Testis (tissue), 3 donors: Measurements from ENCODE around the gene COPB2. TPM values are rescaled to one million over a fixed set of nuclear protein-coding genes. Genes with fewer than 3 reads are reported as not detected.

Source experiments
- DNase-seq: peaks from one replicate; pipeline ENCODE4 v3.0.0-alpha.2; 2019
- H3K27ac ChIP-seq, 2 donors: fragments of 200-600 bp; sonication (generic); one replicate each; pipeline ENCODE4 v1.5.1; 2019
- H3K27me3 ChIP-seq: fragments of 200-600 bp; sonication (generic); one replicate; pipeline ENCODE4 v1.5.1; 2019
- H3K36me3 ChIP-seq: fragments of 200-600 bp; sonication (generic); one replicate; pipeline ENCODE4 v1.5.1; 2017; ENCODE audit warnings: low read depth; ENCODE audit errors: missing control alignments
- H3K4me1 ChIP-seq: fragments of 200-600 bp; sonication (generic); one replicate; pipeline ENCODE4 v1.5.1; 2019
- H3K4me3 ChIP-seq, 2 donors: fragments of 200-600 bp; sonication (generic); one replicate each; pipeline ENCODE4 v1.5.1; 2017 to 2019
- H3K9me3 ChIP-seq: fragments of 200-600 bp; sonication (generic); one replicate; pipeline ENCODE4 v1.5.1; 2017
- CTCF ChIP-seq, 3 experiments: fragments of 450-650 bp in 2 of 3; fragments of 200-600 bp in 1 of 3; sonication (generic) in 1 of 3; IDR thresholded peaks; one replicate each; pipeline ENCODE4 v1.5.1; 2016 to 2019; ENCODE audit warnings: antibody characterized with exemption in 3 of 3, mild to moderate bottlenecking in 2 of 3, moderate library complexity in 1 of 3
- POLR2A ChIP-seq: fragments of 450-650 bp; IDR thresholded peaks from one replicate; pipeline ENCODE4 v1.6.1; 2017; ENCODE audit warnings: antibody characterized with exemption, mild to moderate bottlenecking, moderate library complexity
- WGBS, 2 donors: methylation state at CpG; one replicate each; pipeline ENCODE4 v1.1.5; 2018; 5-methylcytosine and 5-hydroxymethylcytosine counted together
- intact Hi-C: fragments of 100-400 bp; cut with DNase I; formaldehyde crosslinking; loops from one replicate; pipeline ENCODE4 v1.15.1; 2023; ENCODE audit warnings: low total_unique reads
- polyA plus RNA-seq: library from polyadenylated mRNA; stranded (reverse); fragments of 350-450 nt; fragmentation: Illumina TruSeq; extraction: RNeasy Lipid Tissue Mini Kit (QIAGEN cat#74804); gene quantifications from one replicate; pipeline ENCODE4 v1.2.3, GENCODE V29; 2014; ENCODE audit warnings: low read depth, low replicate concordance; ENCODE audit not compliant: insufficient read depth
- total RNA-seq, 2 donors: library from RNA; depleted of rRNA; stranded (reverse); fragments of >200 nt; gene quantifications; one replicate each; pipeline ENCODE4 v1.2.3, GENCODE V29; 2016

Gene COPB2
- total and polyA plus RNA-seq, 3 donors from 2014 or later, result 63.5 to 76.5 (median 73.8) TPM

DNA sequence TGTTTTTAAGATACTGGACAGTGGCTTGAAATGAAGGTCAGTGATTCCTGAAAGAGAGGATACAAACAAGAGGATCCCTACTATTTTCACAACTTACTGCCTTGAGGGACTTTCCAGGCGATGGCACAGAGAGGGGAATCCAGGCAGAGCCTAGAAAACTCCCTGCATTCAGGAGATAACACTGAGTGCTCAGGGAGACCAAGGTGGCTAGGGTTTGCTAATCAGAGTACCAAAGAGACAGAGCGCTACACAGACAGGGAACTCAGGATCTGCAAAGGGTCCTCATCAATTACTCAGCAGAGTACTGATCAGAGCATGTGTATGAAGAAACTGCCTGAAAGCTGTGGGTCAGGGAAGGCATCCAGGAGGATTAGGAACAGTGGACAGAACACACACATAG is 57.4 kb downstream of the COPB2 start:
- intact Hi-C loops, result no loop called here
- H3K27me3 ChIP-seq, result no peaks in the 10 kb centered on the region
- no peak for TF ChIP-seq CTCF (IDR thresholded peaks at IDR 0.05)
- TF ChIP-seq POLR2A, result no peak
- H3K4me1 ChIP-seq, result peaks cover 3% of the 10 kb centered on the region
- no peaks in the 10 kb centered on the region for H3K36me3 ChIP-seq
- no peak overlapping the region for H3K4me3 ChIP-seq
- no peak for DNase-seq
- H3K27ac ChIP-seq, result no peak overlapping the region
- no peaks in the 10 kb centered on the region for H3K9me3 ChIP-seq
- 63 to 83% methylated on average over 2 of the region's 2 CpGs for WGBS, 2 donors

- H3K36me3 ChIP-seq, result no peaks in the 10 kb centered on the region
- intact Hi-C loops, result loop anchor here (10.0 kb wide), 1 partner anchor 215 kb away; no protein-coding TSS in a partner anchor
- H3K4me1 ChIP-seq, result peaks cover 3% of the 10 kb centered on the region
- H3K27me3 ChIP-seq, result no peaks in the 10 kb centered on the region
- TF ChIP-seq CTCF (IDR thresholded peaks at IDR 0.05), result peak; percentile 87 to 96 (median 95)
- TF ChIP-seq POLR2A, result no peak
- 8 to 9% methylated on average over 15 to 22 of the region's 25 CpGs for WGBS, 2 donors
- no peak overlapping the region for H3K4me3 ChIP-seq
- H3K27ac ChIP-seq, result no peak overlapping the region
- DNase-seq, result peak; percentile 91
- no peaks in the 10 kb centered on the region for H3K9me3 ChIP-seq
Observed at GRCh38 chr3:139329364-139329850, 60.0 kb downstream of the COPB2 start.

DNA sequence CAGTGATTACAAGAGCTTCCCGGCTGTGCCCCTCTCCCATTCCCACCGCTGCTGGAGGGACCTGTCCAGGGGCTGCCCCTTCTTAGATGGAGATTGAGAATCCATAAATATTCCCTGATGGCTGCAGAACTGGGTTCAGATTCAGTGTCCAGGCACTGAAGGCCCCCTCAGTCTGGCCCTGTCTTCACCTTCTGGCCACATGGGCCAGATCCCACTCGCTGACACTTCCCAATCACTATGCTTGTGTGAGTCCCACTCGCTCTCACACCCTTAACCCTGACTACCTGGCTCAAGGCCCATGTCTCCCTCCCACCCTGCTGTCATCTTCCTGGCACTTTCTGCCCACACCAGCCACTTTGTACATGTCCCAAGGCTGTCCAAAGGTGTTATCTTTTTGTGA is 61.1 kb downstream of the COPB2 start:
- 79 to 85% methylated on average over 4 of the region's 4 CpGs for WGBS, 2 donors
- no peak overlapping the region for H3K4me3 ChIP-seq
- H3K36me3 ChIP-seq, result no peaks in the 10 kb centered on the region
- no peaks in the 10 kb centered on the region for H3K27me3 ChIP-seq
- no peak for DNase-seq
- no peak overlapping the region for H3K27ac ChIP-seq
- TF ChIP-seq POLR2A, result no peak
- TF ChIP-seq CTCF (IDR thresholded peaks at IDR 0.05), result no peak
- no peaks in the 10 kb centered on the region for H3K9me3 ChIP-seq
- peaks cover 3% of the 10 kb centered on the region for H3K4me1 ChIP-seq
- intact Hi-C loops, result loop anchor here (10.0 kb wide), 1 partner anchor 214 kb away; no protein-coding TSS in a partner anchor

GRCh38 chr3:139327861-139328260 is 61.6 kb downstream of the COPB2 start:
- Histone ChIP-seq H3K27ac (no peak overlapping the region), H3K4me1 (peaks cover 3% of the 10 kb centered on the region), H3K27me3 (no peaks in the 10 kb centered on the region), H3K36me3 (no peaks in the 10 kb centered on the region), H3K4me3 (no peak overlapping the region), H3K9me3 (no peaks in the 10 kb centered on the region)
- intact Hi-C loops, result loop anchor here (10.0 kb wide), 1 partner anchor 213 kb away; no protein-coding TSS in a partner anchor
- no peak for DNase-seq
- TF ChIP-seq POLR2A, result no peak
- TF ChIP-seq CTCF (IDR thresholded peaks at IDR 0.05), result no peak
- 78 to 89% methylated on average over 3 to 8 of the region's 8 CpGs for WGBS, 2 donors

- H3K36me3 ChIP-seq, result no peaks in the 10 kb centered on the region
- H3K4me1 ChIP-seq, result peaks cover 3% of the 10 kb centered on the region
- intact Hi-C loops, result loop anchor here (10.0 kb wide), 1 partner anchor 212 kb away; no protein-coding TSS in a partner anchor
- no peak for DNase-seq
- H3K9me3 ChIP-seq, result no peaks in the 10 kb centered on the region
- no peak for TF ChIP-seq CTCF (IDR thresholded peaks at IDR 0.05)
- no peak for TF ChIP-seq POLR2A
- H3K4me3 ChIP-seq, result no peak overlapping the region
- 87 to 95% methylated on average over 5 of the region's 5 CpGs for WGBS, 2 donors
- H3K27ac ChIP-seq, result no peak overlapping the region
- no peaks in the 10 kb centered on the region for H3K27me3 ChIP-seq
Observed at GRCh38 chr3:139327231-139327630, 62.2 kb downstream of the COPB2 start.
